Parathyroid adenoma (tissue), 2 donors: Measurements from ENCODE around the gene FNBP1.
A peak's percentile ranks its signal among the peaks of the same experiment; 100 is the strongest.
"Not testable (repeated sequence)": the region's sequence is repeated elsewhere in the genome, so short reads cannot be mapped to it uniquely, and the experiment has no call there.

ENCODE experiments used
- H2AFZ ChIP-seq: fragments of 300-600 bp; sonication (generic); one replicate; pipeline ENCODE4 v1.7.0; 2017; ENCODE audit warnings: antibody characterized with exemption, mild to moderate bottlenecking
- H3K27ac ChIP-seq: fragments of 300-600 bp; sonication (generic); one replicate; pipeline ENCODE4 v1.7.0; 2017
- H3K27me3 ChIP-seq: fragments of 300-600 bp; sonication (generic); one replicate; pipeline ENCODE4 v1.7.0; 2017; ENCODE audit warnings: low read length; ENCODE audit not compliant: control insufficient read depth, insufficient read depth
- H3K36me3 ChIP-seq: fragments of 300-600 bp; sonication (generic); one replicate; pipeline ENCODE4 v1.7.0; 2017; ENCODE audit warnings: low read length; ENCODE audit not compliant: control insufficient read depth, insufficient read depth
- H3K4me1 ChIP-seq: fragments of 300-600 bp; sonication (generic); one replicate; pipeline ENCODE4 v1.7.0; 2017; ENCODE audit warnings: control low read depth
- H3K4me2 ChIP-seq: fragments of 300-600 bp; sonication (generic); one replicate; pipeline ENCODE4 v1.7.0; 2017; ENCODE audit warnings: low read length
- H3K4me3 ChIP-seq: fragments of 300-600 bp; sonication (generic); one replicate; pipeline ENCODE4 v1.7.0; 2017; ENCODE audit warnings: low read depth, low read length
- H3K79me2 ChIP-seq: fragments of 300-600 bp; sonication (generic); one replicate; pipeline ENCODE4 v1.7.0; 2017; ENCODE audit warnings: control low read depth
- H3K9ac ChIP-seq: fragments of 300-600 bp; sonication (generic); one replicate; pipeline ENCODE4 v1.7.0; 2017; ENCODE audit warnings: mild to moderate bottlenecking
- H3K9me3 ChIP-seq: fragments of 300-600 bp; sonication (generic); one replicate; pipeline ENCODE4 v1.7.0; 2017; ENCODE audit warnings: low read length; ENCODE audit not compliant: control insufficient read depth
- CTCF ChIP-seq: fragments of 300-600 bp; sonication (generic); IDR thresholded peaks from one replicate; pipeline ENCODE4 v1.7.0; 2017; ENCODE audit warnings: antibody characterized with exemption, mild to moderate bottlenecking
- donor health status: primary hyperparathyroidism.

FNBP1 gene

GRCh38 chr9:129998491-129999140 lies 44.4 kb downstream of the FNBP1 start:
- Histone ChIP-seq H3K9ac (no peak overlapping the region), H3K79me2 (peaks cover 3% of the 10 kb centered on the region), H3K27ac (no peak overlapping the region), H3K9me3 (no peaks in the 10 kb centered on the region), H3K4me1 (no peaks in the 10 kb centered on the region), H3K4me2 (no peak overlapping the region), H3K36me3 (no peaks in the 10 kb centered on the region), H3K27me3 (no peaks in the 10 kb centered on the region), H3K4me3 (no peak overlapping the region), H2AFZ (no peak overlapping the region)
- TF ChIP-seq CTCF: no peak

- not testable (repeated sequence) for H3K36me3 ChIP-seq, H2AFZ ChIP-seq, H3K9ac ChIP-seq, H3K4me2 ChIP-seq, H3K27ac ChIP-seq, H3K4me3 ChIP-seq, H3K79me2 ChIP-seq, H3K9me3 ChIP-seq, H3K4me1 ChIP-seq, H3K27me3 ChIP-seq
Observed at GRCh38 chr9:129997706-129998105, 45.3 kb downstream of the FNBP1 start.

GRCh38 chr9:129996161-129996830 lies 46.7 kb downstream of the FNBP1 start:
- Histone ChIP-seq H3K4me2 (no peak overlapping the region), H3K4me1 (no peaks in the 10 kb centered on the region), H3K27ac (no peak overlapping the region), H3K9ac (no peak overlapping the region), H2AFZ (no peak overlapping the region), H3K27me3 (no peaks in the 10 kb centered on the region), H3K36me3 (no peaks in the 10 kb centered on the region), H3K79me2 (peaks cover 3% of the 10 kb centered on the region), H3K9me3 (no peaks in the 10 kb centered on the region), H3K4me3 (no peak overlapping the region)
- TF ChIP-seq CTCF: no peak

GRCh38 chr9:129995409-129996160 lies 47.4 kb downstream of the FNBP1 start:
- TF ChIP-seq CTCF: no peak
- Histone ChIP-seq H3K4me1 (no peaks in the 10 kb centered on the region), H3K4me2 (no peak overlapping the region), H2AFZ (no peak overlapping the region), H3K79me2 (peaks cover 3% of the 10 kb centered on the region), H3K27me3 (no peaks in the 10 kb centered on the region), H3K36me3 (no peaks in the 10 kb centered on the region), H3K9me3 (no peaks in the 10 kb centered on the region), H3K4me3 (peak overlapping the region; percentile 3), H3K27ac (peak overlapping the region; percentile 15), H3K9ac (no peak overlapping the region)

GRCh38 chr9:129994882-129995281 lies 48.1 kb downstream of the FNBP1 start:
- Histone ChIP-seq H3K9me3 (no peaks in the 10 kb centered on the region), H3K4me3 (no peak overlapping the region), H3K27me3 (no peaks in the 10 kb centered on the region), H3K36me3 (no peaks in the 10 kb centered on the region), H3K79me2 (peaks cover 3% of the 10 kb centered on the region), H3K4me1 (no peaks in the 10 kb centered on the region), H3K27ac (no peak overlapping the region), H3K4me2 (no peak overlapping the region), H2AFZ (no peak overlapping the region), H3K9ac (no peak overlapping the region)
- TF ChIP-seq CTCF: no peak

GRCh38 chr9:129991139-129991538 lies 51.9 kb downstream of the FNBP1 start:
- not testable (repeated sequence) for H3K27ac ChIP-seq, H3K4me3 ChIP-seq, H3K9ac ChIP-seq, H3K79me2 ChIP-seq, H3K9me3 ChIP-seq, H3K4me2 ChIP-seq, H3K27me3 ChIP-seq, H3K36me3 ChIP-seq, H3K4me1 ChIP-seq, H2AFZ ChIP-seq
